Measurements from ENCODE around the gene ELOVL2. TPM values are rescaled to one million over a fixed set of nuclear protein-coding genes. Genes with fewer than 3 reads are reported as not detected.

ELOVL2 gene
- total RNA-seq, 1 experiment from 2014 or later: not detected

DNA sequence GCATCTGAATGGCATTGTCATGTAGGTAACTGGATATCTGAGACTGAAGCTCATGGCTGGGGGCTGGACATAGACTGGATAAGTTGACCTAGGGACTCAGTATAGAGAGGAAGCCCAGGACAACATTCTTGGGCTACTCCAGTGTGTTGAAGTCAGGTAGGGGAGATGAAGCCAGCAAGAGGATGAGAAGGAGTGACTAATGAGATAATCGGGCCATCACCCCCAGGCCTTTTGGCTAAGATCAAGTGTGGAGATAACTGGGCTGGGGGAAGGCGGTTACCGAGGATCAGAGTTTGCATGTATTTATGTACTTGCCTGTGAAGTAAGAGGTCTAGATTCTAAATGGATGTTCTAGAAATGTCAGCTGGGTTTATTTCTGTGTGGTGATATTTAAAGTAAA, 73.4 kb downstream of the ELOVL2 start:
- no TSS peak for BruUV-seq (replicated peaks)
- TF ChIP-seq, protein P1, sequence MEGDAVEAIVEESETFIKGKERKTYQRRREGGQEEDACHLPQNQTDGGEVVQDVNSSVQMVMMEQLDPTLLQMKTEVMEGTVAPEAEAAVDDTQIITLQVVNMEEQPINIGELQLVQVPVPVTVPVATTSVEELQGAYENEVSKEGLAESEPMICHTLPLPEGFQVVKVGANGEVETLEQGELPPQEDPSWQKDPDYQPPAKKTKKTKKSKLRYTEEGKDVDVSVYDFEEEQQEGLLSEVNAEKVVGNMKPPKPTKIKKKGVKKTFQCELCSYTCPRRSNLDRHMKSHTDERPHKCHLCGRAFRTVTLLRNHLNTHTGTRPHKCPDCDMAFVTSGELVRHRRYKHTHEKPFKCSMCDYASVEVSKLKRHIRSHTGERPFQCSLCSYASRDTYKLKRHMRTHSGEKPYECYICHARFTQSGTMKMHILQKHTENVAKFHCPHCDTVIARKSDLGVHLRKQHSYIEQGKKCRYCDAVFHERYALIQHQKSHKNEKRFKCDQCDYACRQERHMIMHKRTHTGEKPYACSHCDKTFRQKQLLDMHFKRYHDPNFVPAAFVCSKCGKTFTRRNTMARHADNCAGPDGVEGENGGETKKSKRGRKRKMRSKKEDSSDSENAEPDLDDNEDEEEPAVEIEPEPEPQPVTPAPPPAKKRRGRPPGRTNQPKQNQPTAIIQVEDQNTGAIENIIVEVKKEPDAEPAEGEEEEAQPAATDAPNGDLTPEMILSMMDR (IDR thresholded peaks at IDR 0.05; ENCODE audit: unreplicated experiment): no peak
- POLR2A ChIA-PET: no interaction called here
- Mint-ChIP-seq H3K27ac (ENCODE audit: low read depth, unreplicated experiment) (no peak overlapping the region), H3K27me3 (ENCODE audit: insufficient read depth, unreplicated experiment) (no peaks in the 10 kb centered on the region), H3K4me3 (ENCODE audit: unreplicated experiment) (no peak overlapping the region), H3K9me3 (ENCODE audit: unreplicated experiment) (no peaks in the 10 kb centered on the region), H3K36me3 (ENCODE audit: insufficient read depth, unreplicated experiment) (no peaks in the 10 kb centered on the region), H3K4me1 (ENCODE audit: insufficient read depth, unreplicated experiment) (no peaks in the 10 kb centered on the region)
- intact Hi-C loops (cut with micrococcal nuclease): no loop called here
- DNase-seq (ENCODE audit: unreplicated experiment): peak; percentile 16
- CTCF ChIA-PET: interaction anchor here (1.3 to 1.4 kb wide), 2 partner anchors 17 to 19 kb away, joined by 3 read pairs; no protein-coding TSS in a partner anchor

- CTCF ChIA-PET: interaction anchor here (1.0 to 1.3 kb wide), 2 partner anchors 12 to 15 kb away, joined by 3 to 5 read pairs; no protein-coding TSS in a partner anchor
- Mint-ChIP-seq H3K27me3 (ENCODE audit: insufficient read depth, unreplicated experiment) (no peaks in the 10 kb centered on the region), H3K27ac (ENCODE audit: low read depth, unreplicated experiment) (no peak overlapping the region), H3K36me3 (ENCODE audit: insufficient read depth, unreplicated experiment) (no peaks in the 10 kb centered on the region), H3K9me3 (ENCODE audit: unreplicated experiment) (peaks cover 10% of the 10 kb centered on the region), H3K4me1 (ENCODE audit: insufficient read depth, unreplicated experiment) (no peaks in the 10 kb centered on the region), H3K4me3 (ENCODE audit: unreplicated experiment) (no peak overlapping the region)
- DNase-seq (ENCODE audit: unreplicated experiment): no peak
- TF ChIP-seq, protein P1 (IDR thresholded peaks at IDR 0.05; ENCODE audit: unreplicated experiment): no peak
- no TSS peak for BruUV-seq (replicated peaks)
- POLR2A ChIA-PET: interaction anchor here (1.2 kb wide), 1 partner anchor 46 kb away, joined by 3 read pairs; no protein-coding TSS in a partner anchor
- intact Hi-C loops (cut with micrococcal nuclease): no loop called here
Measured at GRCh38 chr6:10968776-10969175, 75.3 kb downstream of the ELOVL2 start.

- H3K27me3 Mint-ChIP-seq (ENCODE audit: insufficient read depth, unreplicated experiment): no peaks in the 10 kb centered on the region
- H3K27ac Mint-ChIP-seq (ENCODE audit: low read depth, unreplicated experiment): no peak overlapping the region
- no TSS peak for BruUV-seq (replicated peaks)
- POLR2A ChIA-PET: no interaction called here
- peaks cover 6% of the 10 kb centered on the region for H3K4me1 Mint-ChIP-seq (ENCODE audit: insufficient read depth, unreplicated experiment)
- CTCF ChIA-PET: interaction anchor here (0.6 kb wide), 1 partner anchor 13 kb away, joined by 5 read pairs; no protein-coding TSS in a partner anchor
- intact Hi-C loops (cut with micrococcal nuclease): no loop called here
- no peaks in the 10 kb centered on the region for H3K36me3 Mint-ChIP-seq (ENCODE audit: insufficient read depth, unreplicated experiment)
- peaks cover 10% of the 10 kb centered on the region for H3K9me3 Mint-ChIP-seq (ENCODE audit: unreplicated experiment)
- TF ChIP-seq, protein P1 (IDR thresholded peaks at IDR 0.05; ENCODE audit: unreplicated experiment): no peak
- H3K4me3 Mint-ChIP-seq (ENCODE audit: unreplicated experiment): no peak overlapping the region
- DNase-seq (ENCODE audit: unreplicated experiment): no peak
Measured at GRCh38 chr6:10964684-10965083, 79.4 kb downstream of the ELOVL2 start.

DNA sequence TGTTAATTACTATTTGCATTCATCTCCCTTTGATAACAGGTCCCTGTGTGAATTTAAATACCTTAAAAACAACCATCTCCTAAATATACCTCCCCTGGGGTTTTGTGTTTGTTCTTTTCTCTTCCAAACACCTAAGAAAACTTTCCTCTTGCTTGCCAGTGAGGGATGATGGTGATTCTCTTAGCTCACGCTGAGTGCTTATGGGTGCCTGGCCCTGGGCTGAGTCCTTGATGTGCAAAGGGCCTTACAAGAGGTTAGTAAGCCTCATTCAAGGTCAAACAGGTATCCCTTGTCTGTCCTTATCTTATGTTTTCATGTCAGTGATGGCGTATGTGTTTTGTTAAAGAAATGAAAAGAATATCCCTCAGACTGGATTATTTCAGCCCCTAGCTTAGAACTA, 81.0 kb downstream of the ELOVL2 start:
- Mint-ChIP-seq H3K4me1 (ENCODE audit: insufficient read depth, unreplicated experiment) (peaks cover 6% of the 10 kb centered on the region), H3K9me3 (ENCODE audit: unreplicated experiment) (peaks cover 10% of the 10 kb centered on the region), H3K27ac (ENCODE audit: low read depth, unreplicated experiment) (peak overlapping the region; percentile 27), H3K4me3 (ENCODE audit: unreplicated experiment) (no peak overlapping the region), H3K36me3 (ENCODE audit: insufficient read depth, unreplicated experiment) (no peaks in the 10 kb centered on the region), H3K27me3 (ENCODE audit: insufficient read depth, unreplicated experiment) (no peaks in the 10 kb centered on the region)
- ChIA-PET CTCF (interaction anchor here (0.5 to 1.6 kb wide), 3 partner anchors 56 to 533 kb away, joined by 3 to 7 read pairs (median 7); no protein-coding TSS in a partner anchor), POLR2A (interaction anchor here (1.8 kb wide), 1 partner anchor 28 kb away, joined by 6 read pairs; no protein-coding TSS in a partner anchor)
- BruUV-seq (replicated peaks): no TSS peak
- intact Hi-C loops (cut with micrococcal nuclease): no loop called here
- TF ChIP-seq, protein P1 (IDR thresholded peaks at IDR 0.05; ENCODE audit: unreplicated experiment): no peak
- no peak for DNase-seq (ENCODE audit: unreplicated experiment)

All from MCF 10A (cell line).